ENCODE data around the gene C9orf78. TPM values are rescaled to one million over a fixed set of nuclear protein-coding genes. Genes with fewer than 3 reads are reported as not detected.

Gene C9orf78
- total RNA-seq, 1 donor from 2014 or later = 53.6 TPM

DNA sequence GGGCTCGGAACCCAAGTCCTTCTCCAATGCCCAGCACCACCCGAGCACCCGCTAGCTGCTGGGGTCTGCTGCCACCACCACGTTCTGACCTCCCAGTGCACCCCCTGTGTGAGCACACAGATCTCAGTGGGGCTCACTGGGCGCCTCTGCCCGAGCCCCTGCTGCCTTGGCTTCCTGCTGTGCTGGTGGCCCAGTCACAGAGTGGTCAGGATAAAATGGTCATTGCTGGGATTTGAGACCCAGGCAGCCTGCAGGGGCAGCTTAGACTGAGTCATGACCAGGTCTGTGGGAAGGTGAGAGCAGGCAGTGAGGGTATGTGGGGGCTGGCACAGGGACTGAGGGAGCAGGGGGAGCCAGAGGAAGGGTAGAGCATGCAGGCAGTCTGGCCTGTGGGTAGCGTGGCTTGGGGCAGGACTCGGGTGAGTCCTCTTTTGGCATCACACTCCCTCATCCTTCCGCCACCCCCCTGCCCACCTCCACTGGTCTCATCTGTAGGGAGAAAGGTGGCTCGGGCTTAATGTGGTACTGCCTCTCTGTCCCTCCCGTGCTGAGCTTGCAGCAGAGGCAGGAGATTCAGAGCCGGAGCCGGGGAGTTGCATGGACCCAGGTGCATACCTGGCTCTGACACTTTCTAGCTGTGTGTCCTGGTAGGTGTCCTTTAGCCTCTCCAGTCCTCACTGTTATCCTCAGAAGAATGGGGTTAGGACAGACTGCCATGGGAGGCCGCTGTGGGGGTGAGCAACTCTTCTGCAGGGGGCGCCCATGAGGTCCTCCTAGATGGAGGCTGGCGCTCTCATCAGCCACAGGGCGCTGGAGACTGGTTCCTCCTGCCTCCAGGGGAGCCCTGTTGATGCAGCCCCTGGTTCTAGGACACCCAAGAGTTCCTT, 32.3 kb upstream of the C9orf78 start:
- TF ChIP-seq, protein P1, sequence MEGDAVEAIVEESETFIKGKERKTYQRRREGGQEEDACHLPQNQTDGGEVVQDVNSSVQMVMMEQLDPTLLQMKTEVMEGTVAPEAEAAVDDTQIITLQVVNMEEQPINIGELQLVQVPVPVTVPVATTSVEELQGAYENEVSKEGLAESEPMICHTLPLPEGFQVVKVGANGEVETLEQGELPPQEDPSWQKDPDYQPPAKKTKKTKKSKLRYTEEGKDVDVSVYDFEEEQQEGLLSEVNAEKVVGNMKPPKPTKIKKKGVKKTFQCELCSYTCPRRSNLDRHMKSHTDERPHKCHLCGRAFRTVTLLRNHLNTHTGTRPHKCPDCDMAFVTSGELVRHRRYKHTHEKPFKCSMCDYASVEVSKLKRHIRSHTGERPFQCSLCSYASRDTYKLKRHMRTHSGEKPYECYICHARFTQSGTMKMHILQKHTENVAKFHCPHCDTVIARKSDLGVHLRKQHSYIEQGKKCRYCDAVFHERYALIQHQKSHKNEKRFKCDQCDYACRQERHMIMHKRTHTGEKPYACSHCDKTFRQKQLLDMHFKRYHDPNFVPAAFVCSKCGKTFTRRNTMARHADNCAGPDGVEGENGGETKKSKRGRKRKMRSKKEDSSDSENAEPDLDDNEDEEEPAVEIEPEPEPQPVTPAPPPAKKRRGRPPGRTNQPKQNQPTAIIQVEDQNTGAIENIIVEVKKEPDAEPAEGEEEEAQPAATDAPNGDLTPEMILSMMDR (conservative IDR thresholded peaks at IDR 0.05; ENCODE audit: low read depth, low read length) = no peak
- DNase-seq (ENCODE audit: low read depth) = no peak
- no peak overlapping the region for H3K4me3 ChIP-seq (ENCODE audit: low read depth, low read length)

GRCh38 chr9:129866394-129867135, 31.5 kb upstream of the C9orf78 start:
- TF ChIP-seq, protein P1 (conservative IDR thresholded peaks at IDR 0.05; ENCODE audit: low read depth, low read length) = no peak
- H3K4me3 ChIP-seq (ENCODE audit: low read depth, low read length) = no peak overlapping the region
- no peak for DNase-seq (ENCODE audit: low read depth)

GRCh38 chr9:129865668-129866320, 30.7 kb upstream of the C9orf78 start:
- H3K4me3 ChIP-seq (ENCODE audit: low read depth, low read length) = no peak overlapping the region
- TF ChIP-seq, protein P1 (conservative IDR thresholded peaks at IDR 0.05; ENCODE audit: low read depth, low read length) = no peak
- DNase-seq (ENCODE audit: low read depth) = no peak

GRCh38 chr9:129864991-129865647, 30.0 kb upstream of the C9orf78 start:
- no peak overlapping the region for H3K4me3 ChIP-seq (ENCODE audit: low read depth, low read length)
- TF ChIP-seq, protein P1 (conservative IDR thresholded peaks at IDR 0.05; ENCODE audit: low read depth, low read length) = no peak
- no peak for DNase-seq (ENCODE audit: low read depth)

DNA sequence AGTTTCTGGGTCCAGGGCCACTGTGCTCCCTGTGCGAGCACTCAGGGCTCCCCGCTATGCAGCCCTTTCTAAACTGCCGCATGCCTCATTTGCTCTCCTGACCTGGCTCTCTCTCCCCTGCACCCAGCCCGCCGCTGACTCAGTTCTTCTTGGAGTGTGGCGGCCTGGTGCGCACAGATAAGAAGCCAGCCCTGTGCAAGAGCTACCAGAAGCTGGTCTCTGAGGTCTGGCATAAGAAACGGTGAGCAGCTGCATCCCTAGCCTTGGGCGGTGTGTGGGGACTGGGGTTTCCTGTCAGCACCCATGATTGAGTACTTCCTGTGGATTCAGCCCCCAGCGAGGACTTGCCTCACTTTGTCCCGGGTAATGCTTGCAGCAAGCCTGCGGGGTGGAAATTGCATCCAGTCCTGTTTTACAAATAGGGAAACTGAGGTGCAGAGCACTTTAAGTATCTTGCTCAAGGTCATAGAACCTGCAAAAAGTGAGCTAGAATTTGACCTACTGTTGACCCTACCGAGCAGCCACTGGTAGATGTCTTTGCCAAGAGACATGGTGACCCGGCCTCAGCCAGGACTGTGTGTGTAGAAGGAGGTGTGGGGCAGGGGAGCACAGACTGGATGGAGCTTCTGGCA, 28.1 kb upstream of the C9orf78 start:
- H3K4me3 ChIP-seq (ENCODE audit: low read depth, low read length) = no peak overlapping the region
- no peak for DNase-seq (ENCODE audit: low read depth)
- TF ChIP-seq, protein P1 (conservative IDR thresholded peaks at IDR 0.05; ENCODE audit: low read depth, low read length) = no peak

GRCh38 chr9:129861447-129861827, 26.4 kb upstream of the C9orf78 start:
- TF ChIP-seq, protein P1 (conservative IDR thresholded peaks at IDR 0.05; ENCODE audit: low read depth, low read length) = no peak
- no peak overlapping the region for H3K4me3 ChIP-seq (ENCODE audit: low read depth, low read length)
- DNase-seq (ENCODE audit: low read depth) = no peak

Data from epithelial cell of proximal tubule (primary cell).